Common myeloid progenitor, CD34-positive (primary cell): ENCODE measurements around the gene TRIM28.

Experiments used
- CTCF ChIA-PET: fragments of 350-600 bp; sonication (Branson Sonifier 250); formaldehyde crosslinking; loops from one replicate; lab custom pipeline; 2021; ENCODE audit warnings: antibody characterized with exemption; lab: Charles Lee
- POLR2A ChIA-PET: fragments of 350-600 bp; sonication (Branson Sonifier 250); formaldehyde crosslinking; loops from one replicate; lab custom pipeline; 2021; ENCODE audit warnings: antibody characterized with exemption; lab: Charles Lee
- DNase-seq, 3 donors: peaks; one replicate each; pipeline versions ENCODE4 v3.0.0 to v3.0.0-alpha.2; 2013
- H3K27ac ChIP-seq, 2 experiments: 1 replicate in 1 of 2; 2 replicates in 1 of 2; pipeline ENCODE4 v1.7.0; 2013; ENCODE audit warnings: inconsistent platforms in 2 of 2, low read length in 2 of 2, mild to moderate bottlenecking in 2 of 2, low read depth in 1 of 2, moderate library complexity in 1 of 2; ENCODE audit not compliant: severe bottlenecking in 2 of 2, insufficient read depth in 1 of 2, poor library complexity in 1 of 2
- H3K27me3 ChIP-seq, 5 experiments: replicated peaks in 2 of 5; 1 replicate in 3 of 5; 2 replicates in 2 of 5; pipeline versions ENCODE4 v1.6.1 to v1.7.0; 2013; ENCODE audit warnings: low read length in 4 of 5, mild to moderate bottlenecking in 2 of 5, moderate library complexity in 2 of 5, inconsistent platforms in 1 of 5; ENCODE audit not compliant: insufficient read depth in 5 of 5, control insufficient read depth in 4 of 5
- H3K36me3 ChIP-seq, 4 experiments: 1 replicate in 2 of 4; 2 replicates in 2 of 4; pipeline versions ENCODE4 v1.6.1 to v1.7.0; 2013; ENCODE audit warnings: low read length in 3 of 4, control low read depth in 1 of 4, mild to moderate bottlenecking in 1 of 4; ENCODE audit not compliant: control insufficient read depth in 4 of 4, insufficient read depth in 4 of 4
- H3K4me1 ChIP-seq, 4 experiments: 1 replicate in 3 of 4; 2 replicates in 1 of 4; pipeline versions ENCODE4 v1.6.1 to v1.7.1; 2013; ENCODE audit warnings: low read length in 3 of 4, mild to moderate bottlenecking in 3 of 4, control low read depth in 1 of 4, inconsistent platforms in 1 of 4, moderate library complexity in 1 of 4; ENCODE audit not compliant: control insufficient read depth in 4 of 4, insufficient read depth in 4 of 4; ENCODE audit errors: control extremely low read depth in 1 of 4
- H3K4me3 ChIP-seq, 7 experiments: 1 replicate in 4 of 7; 2 replicates in 3 of 7; pipeline versions ENCODE4 v1.5.1 to v1.7.0; 2013; ENCODE audit warnings: mild to moderate bottlenecking in 7 of 7, low read length in 6 of 7, moderate library complexity in 6 of 7, inconsistent platforms in 2 of 7, low read depth in 2 of 7, control low read depth in 1 of 7; ENCODE audit not compliant: insufficient read depth in 4 of 7, control insufficient read depth in 1 of 7; ENCODE audit errors: extremely low read depth in 1 of 7
- H3K9me3 ChIP-seq, 5 experiments: 1 replicate in 4 of 5; 2 replicates in 1 of 5; pipeline versions ENCODE4 v1.6.1 to v1.7.1; 2013; ENCODE audit warnings: low read length in 4 of 5, mild to moderate bottlenecking in 2 of 5, inconsistent platforms in 1 of 5, low read depth in 1 of 5, moderate library complexity in 1 of 5; ENCODE audit not compliant: control insufficient read depth in 4 of 5, insufficient read depth in 2 of 5; ENCODE audit errors: control extremely low read depth in 1 of 5
- WGBS: methylation state at CpG from one replicate; pipeline ENCODE4 v1.1.5; 2013; ENCODE audit not compliant: insufficient coverage; 5-methylcytosine and 5-hydroxymethylcytosine counted together

Gene TRIM28

DNA sequence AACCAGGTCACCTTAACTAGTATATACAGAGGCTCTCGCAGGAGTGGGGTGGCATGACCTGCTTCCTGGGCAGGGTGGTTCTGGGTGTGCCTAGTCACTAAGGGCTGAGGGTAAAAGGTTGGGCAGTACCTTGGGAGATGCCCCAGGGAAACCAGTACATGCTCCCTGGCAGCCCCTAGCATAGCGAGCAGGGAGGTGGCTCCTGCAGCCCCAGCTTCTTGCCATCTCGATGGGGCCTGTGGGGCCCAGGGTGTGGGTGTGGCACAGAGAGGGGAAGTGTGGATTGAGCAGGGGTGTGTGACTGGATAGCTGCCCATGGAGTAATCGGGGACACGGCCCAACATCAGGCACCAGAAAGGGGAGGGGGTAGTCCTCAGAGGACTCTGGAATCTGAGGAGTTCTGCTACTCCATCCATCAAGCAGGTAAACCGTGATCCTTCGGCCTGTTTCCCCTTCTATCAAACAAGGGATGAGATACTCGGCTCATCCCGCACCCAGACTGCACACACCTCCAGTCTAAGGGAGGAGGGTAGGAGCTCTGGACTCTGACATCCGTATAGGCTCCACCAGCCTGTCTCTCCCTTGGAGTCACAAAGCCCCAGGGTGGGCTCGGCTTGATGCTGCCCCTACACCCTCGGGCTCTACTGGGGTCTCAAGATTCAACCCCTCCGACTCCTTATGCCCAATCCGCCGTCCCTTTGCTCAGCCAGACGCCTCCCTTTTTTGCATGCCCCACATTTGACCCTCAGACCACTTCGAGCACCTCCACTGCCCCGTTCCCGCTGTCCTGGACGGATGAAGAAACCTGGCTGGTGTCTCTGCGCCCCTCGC, 25.4 kb upstream of the TRIM28 start:
- no peaks in the 10 kb centered on the region for H3K27me3 ChIP-seq
- peaks cover 0 to 23% (median 17%) of the 10 kb centered on the region in 4 experiments for H3K36me3 ChIP-seq
- peaks cover 0 to 45% (median 40%) of the 10 kb centered on the region in 4 experiments for H3K4me1 ChIP-seq
- CTCF ChIA-PET = interaction anchor here (1.3 to 8.8 kb wide), 10 partner anchors 9 to 66 kb away, joined by 3 to 139 read pairs (median 20); partner anchors contain the start of genes CHMP2A and UBE2M
- 6% methylated on average over 18 of the region's 22 CpGs for WGBS
- H3K4me3 ChIP-seq = peak overlapping the region; percentile 77 to 94 (median 83)
- DNase-seq = peak in 2 of 3 donors; percentile 30 to 31
- POLR2A ChIA-PET = interaction anchor here (0.8 to 1.0 kb wide), 3 partner anchors 25 to 156 kb away, joined by 4 to 5 read pairs (median 4); partner anchors contain the start of genes TRIM28 and ZNF497
- H3K9me3 ChIP-seq = no peaks in the 10 kb centered on the region
- peak overlapping the region; percentile 82 to 91 for H3K27ac ChIP-seq

DNA sequence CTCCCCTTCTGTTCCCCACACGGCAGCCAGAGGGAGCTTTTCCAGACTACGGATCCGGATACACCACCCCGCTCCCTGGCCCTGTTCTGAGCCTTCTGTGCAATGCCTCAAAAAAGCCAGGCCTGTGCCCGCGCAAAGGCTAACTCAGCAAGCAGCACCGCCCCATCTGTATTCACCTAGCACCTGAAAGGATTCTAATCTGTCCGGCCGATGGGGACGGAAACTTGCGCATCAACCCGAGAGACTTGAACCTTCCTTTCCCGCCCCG, 24.8 kb upstream of the TRIM28 start:
- Histone ChIP-seq H3K27me3 (no peaks in the 10 kb centered on the region), H3K9me3 (no peaks in the 10 kb centered on the region), H3K4me1 (peaks cover 0 to 40% (median 35%) of the 10 kb centered on the region in 4 experiments), H3K4me3 (peak overlapping the region; percentile 77 to 94 (median 83)), H3K36me3 (peaks cover 0 to 23% (median 17%) of the 10 kb centered on the region in 4 experiments), H3K27ac (peak overlapping the region; percentile 82 to 91)
- 0% methylated on average over 11 of the region's 14 CpGs for WGBS
- ChIA-PET CTCF (interaction anchor here (1.3 to 8.8 kb wide), 8 partner anchors 15 to 65 kb away, joined by 3 to 139 read pairs (median 30); partner anchors contain the start of genes CHMP2A and UBE2M), POLR2A (interaction anchor here (1.0 to 1.6 kb wide), 3 partner anchors 36 to 157 kb away, joined by 4 to 24 read pairs (median 5); partner anchors contain the start of genes CHMP2A and ZNF497)
- DNase-seq = peak; percentile 73 to 84 (median 84)

DNA sequence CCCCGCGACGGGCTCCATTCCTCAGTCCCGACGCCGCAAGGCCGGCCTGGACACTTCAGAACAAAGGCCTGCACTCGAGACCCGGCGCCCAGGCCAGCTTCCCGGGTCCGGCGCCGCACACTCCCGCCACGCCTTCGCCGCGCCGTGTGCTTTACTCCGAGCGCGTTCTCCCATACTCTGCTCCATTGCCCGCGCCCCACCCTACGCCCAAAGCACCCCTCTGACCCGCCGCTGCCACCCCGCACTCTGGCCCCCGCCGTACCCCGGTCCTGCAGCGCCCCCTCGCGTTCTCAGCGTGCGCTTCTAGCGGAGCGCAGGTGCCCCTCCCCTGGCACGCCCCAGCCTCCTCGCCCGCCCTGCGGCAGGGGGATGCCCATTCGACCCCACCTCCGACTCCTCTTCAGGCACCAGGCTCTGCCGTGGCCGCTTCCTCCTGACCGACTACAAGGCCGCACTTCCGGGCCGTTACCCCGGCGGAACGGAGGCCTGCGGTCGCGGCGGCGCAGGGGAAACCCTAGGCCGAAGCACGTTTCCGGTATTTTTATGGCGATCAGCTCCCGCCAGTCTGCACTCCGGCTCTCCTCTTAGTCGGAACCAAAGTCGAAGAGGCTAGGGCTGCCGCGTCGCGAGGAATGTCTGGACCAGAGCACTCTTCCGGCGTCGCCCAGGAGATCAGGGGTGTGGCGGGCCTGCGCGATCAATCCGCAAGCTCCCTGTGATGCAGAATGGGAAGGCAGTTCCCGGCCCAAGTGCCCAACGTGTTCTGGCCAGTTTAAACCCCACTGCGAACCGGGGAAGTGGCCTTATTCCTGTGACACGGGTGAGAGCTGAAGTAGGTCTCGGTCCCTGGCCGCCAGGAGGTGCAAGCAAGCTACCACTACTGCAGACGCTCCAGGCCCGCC, 24.3 kb upstream of the TRIM28 start, which contains the start of gene ZBTB45:
Gene ZBTB45 (minus strand): TSS at position 456 of the 902 bp plus-strand sequence. CDS start 2,137 bp downstream, outside the sequence.
- WGBS = under 1% methylated on average over 80 of the region's 87 CpGs
- Histone ChIP-seq H3K27me3 (no peaks in the 10 kb centered on the region), H3K4me1 (peaks cover 0 to 35% (median 31%) of the 10 kb centered on the region in 4 experiments), H3K27ac (peak within 1 kb of the TSS; percentile 82 to 91), H3K36me3 (peaks cover 0 to 23% (median 17%) of the 10 kb centered on the region in 4 experiments), H3K4me3 (peak within 1 kb of the TSS; percentile 77 to 94 (median 83)), H3K9me3 (no peaks in the 10 kb centered on the region)
- CTCF ChIA-PET = interaction anchor here (1.0 to 8.8 kb wide), 16 partner anchors 10 to 65 kb away, joined by 3 to 139 read pairs (median 12); partner anchors contain the start of genes CHMP2A, MZF1, TRIM28 and UBE2M
- peak; percentile 97 for DNase-seq
- POLR2A ChIA-PET = interaction anchor here (1.0 to 2.0 kb wide), 8 partner anchors 12 to 157 kb away, joined by 4 to 24 read pairs (median 6); partner anchors contain the start of genes CHMP2A, TRIM28, UBE2M and ZNF497

DNA sequence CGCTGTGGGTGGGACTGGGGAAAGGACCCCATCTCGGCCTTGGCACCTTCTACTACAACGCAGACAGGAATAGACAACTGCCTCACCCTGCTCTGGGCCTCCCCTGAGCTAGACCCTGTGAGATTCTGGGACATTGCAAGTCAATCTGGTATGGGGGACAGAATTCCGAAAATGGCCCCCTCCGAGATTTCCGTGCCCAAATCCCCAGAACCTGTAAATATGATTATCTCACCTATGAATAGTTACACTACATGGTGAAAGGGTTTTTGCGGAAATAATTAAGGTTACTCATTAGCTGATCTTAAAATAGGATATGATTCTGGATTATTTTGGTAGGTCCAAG, 23.6 kb upstream of the TRIM28 start:
- Histone ChIP-seq H3K36me3 (peaks cover 0 to 23% (median 16%) of the 10 kb centered on the region in 4 experiments), H3K27ac (peak overlapping the region; percentile 82 to 91), H3K4me1 (peaks cover 0 to 32% (median 29%) of the 10 kb centered on the region in 4 experiments), H3K9me3 (no peaks in the 10 kb centered on the region), H3K27me3 (no peaks in the 10 kb centered on the region), H3K4me3 (peak overlapping the region; percentile 77 to 94 (median 83))
- ChIA-PET CTCF (interaction anchor here (1.0 to 8.8 kb wide), 15 partner anchors 10 to 64 kb away, joined by 3 to 139 read pairs (median 13); partner anchors contain the start of genes CHMP2A, MZF1, TRIM28 and UBE2M), POLR2A (interaction anchor here (1.2 to 2.0 kb wide), 6 partner anchors 12 to 55 kb away, joined by 4 to 24 read pairs (median 8); partner anchors contain the start of genes CHMP2A, TRIM28 and UBE2M)
- DNase-seq = no peak
- no CpG with 5 or more reads among the region's 7 CpGs for WGBS

DNA sequence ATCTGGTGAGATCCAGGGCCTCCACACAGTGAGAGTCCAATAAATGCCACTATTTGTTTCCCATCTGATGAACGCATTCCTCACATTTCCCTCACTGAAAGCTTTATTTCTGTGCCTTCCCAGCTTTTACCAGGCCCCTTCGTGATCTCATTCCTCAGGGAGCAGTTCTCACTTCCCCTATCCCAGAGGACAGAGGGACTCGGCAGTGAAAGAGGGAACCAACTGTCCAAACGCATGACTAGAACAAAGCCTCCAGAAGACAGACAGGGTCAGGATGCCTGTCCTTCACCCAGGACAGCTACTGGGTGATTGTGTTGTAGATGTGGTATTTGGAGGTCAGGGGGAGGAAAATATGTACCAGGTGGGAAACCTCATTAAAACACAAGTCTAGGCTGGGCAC, 22.2 kb upstream of the TRIM28 start:
- Histone ChIP-seq H3K27ac (no peak overlapping the region), H3K27me3 (no peaks in the 10 kb centered on the region), H3K36me3 (peaks cover 0 to 9% (median 7%) of the 10 kb centered on the region in 4 experiments), H3K9me3 (no peaks in the 10 kb centered on the region), H3K4me1 (peaks cover 0 to 30% (median 28%) of the 10 kb centered on the region in 4 experiments), H3K4me3 (peak overlapping the region in 1 of 7 experiments; percentile 7)
- no peak for DNase-seq
- 87% methylated on average over 3 of the region's 4 CpGs for WGBS
- POLR2A ChIA-PET = no interaction called here
- CTCF ChIA-PET = interaction anchor here (0.8 to 8.8 kb wide), 8 partner anchors 12 to 56 kb away, joined by 3 to 139 read pairs (median 19); partner anchors contain the start of genes CHMP2A, TRIM28 and UBE2M

DNA sequence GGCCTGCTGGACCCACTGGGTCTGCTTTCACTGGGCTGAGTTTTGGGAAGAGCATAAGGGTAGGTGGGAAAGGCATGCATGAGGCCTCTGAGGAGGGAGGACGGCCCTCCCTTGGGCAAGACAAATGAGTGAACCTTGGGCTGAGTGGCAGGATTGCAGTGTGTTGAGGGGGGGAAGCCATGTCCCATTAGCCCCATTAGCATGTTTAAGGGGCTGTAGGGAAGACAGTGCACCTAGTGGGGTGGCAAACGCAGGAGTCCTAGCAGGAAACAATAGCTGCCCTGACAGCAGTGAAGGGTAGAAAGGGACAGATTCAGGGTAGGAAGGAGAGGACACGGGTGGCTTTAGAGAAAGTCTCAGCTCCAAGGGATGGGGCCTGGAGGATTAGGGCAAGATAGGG, 21.2 kb upstream of the TRIM28 start:
- Histone ChIP-seq H3K36me3 (peaks cover 0 to under 1% (median 0%) of the 10 kb centered on the region in 4 experiments), H3K27ac (no peak overlapping the region), H3K4me3 (no peak overlapping the region), H3K4me1 (peaks cover 0 to 26% (median 23%) of the 10 kb centered on the region in 4 experiments), H3K9me3 (no peaks in the 10 kb centered on the region), H3K27me3 (no peaks in the 10 kb centered on the region)
- no peak for DNase-seq
- POLR2A ChIA-PET = interaction anchor here (1.0 kb wide), 1 partner anchor 16 kb away, joined by 3 read pairs; no protein-coding TSS in a partner anchor
- CTCF ChIA-PET = interaction anchor here (0.8 to 8.8 kb wide), 5 partner anchors 11 to 55 kb away, joined by 3 to 139 read pairs (median 41); partner anchors contain the start of genes CHMP2A and UBE2M
- WGBS = 100% methylated on average over 3 of the region's 3 CpGs
